HS-5 (cell line): ENCODE data around the gene ROPN1.
"Not testable (repeated sequence)": the region's sequence is repeated elsewhere in the genome, so short reads cannot be mapped to it uniquely, and the experiment has no call there.

Experiments used
- DNase-seq: peaks from one replicate; pipeline ENCODE4 v3.0.0-alpha.2; 2012; ENCODE audit warnings: low read depth

Gene ROPN1

DNA sequence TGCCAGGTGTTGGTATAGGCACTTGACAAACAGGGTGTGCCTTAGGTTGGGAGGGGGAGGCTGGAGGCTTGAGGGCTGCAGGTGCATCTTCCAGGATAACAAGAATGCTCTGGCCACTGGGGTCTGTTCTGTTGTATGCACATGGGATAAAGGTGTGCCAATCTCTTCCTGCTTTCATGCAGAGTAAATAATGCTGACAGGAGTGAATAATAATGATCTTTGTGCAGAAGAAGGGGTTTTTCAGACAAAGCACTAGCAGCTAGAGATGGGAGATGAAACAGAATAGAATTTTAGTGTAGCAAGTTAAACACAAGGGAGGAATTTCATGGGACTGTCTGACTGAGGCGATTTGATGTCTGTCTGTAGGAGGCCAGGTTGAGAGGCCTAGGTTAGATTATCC lies 1.9 kb upstream of the ROPN1 start:
- DNase-seq: no peak

DNA sequence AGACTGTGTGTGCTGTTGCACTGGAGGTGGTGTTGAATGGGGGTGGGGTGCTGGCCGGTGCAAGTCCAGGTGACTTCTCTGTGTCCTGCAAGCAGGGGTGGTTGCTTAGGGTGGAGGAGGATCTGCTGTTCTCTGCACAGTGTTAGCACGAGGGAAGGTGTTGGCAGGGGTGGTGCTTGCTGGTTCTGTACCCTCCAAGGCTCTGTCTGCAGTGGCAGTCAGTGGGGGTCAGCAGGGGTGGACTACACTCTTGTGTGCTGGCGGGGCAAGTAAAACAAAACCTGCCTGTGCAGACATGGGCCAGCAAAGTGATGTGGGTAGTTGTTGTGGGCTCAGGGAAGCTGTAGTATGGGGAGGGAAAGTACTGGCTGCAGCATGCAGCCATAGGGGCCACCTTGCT lies 5.5 kb downstream of the ROPN1 start:
- no peak for DNase-seq

DNA sequence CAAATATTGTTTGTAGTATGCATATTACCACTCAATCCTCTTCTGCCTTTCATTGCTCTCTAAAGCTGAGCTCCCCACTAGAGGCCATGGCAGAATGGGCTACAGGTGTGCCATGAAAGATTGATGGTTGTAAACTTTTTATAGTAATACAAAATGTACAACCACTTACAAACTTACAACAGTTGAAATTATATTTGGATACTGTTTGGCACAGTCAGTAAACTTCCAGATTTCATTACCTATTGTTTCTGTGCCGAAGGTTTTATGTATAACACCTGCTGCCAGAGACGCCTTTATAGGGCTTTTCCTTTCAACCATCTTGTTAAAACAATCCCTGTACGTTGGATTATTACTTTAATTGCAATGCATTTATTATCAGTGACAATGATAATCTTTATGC lies 7.0 kb downstream of the ROPN1 start:
- DNase-seq: no peak

DNA sequence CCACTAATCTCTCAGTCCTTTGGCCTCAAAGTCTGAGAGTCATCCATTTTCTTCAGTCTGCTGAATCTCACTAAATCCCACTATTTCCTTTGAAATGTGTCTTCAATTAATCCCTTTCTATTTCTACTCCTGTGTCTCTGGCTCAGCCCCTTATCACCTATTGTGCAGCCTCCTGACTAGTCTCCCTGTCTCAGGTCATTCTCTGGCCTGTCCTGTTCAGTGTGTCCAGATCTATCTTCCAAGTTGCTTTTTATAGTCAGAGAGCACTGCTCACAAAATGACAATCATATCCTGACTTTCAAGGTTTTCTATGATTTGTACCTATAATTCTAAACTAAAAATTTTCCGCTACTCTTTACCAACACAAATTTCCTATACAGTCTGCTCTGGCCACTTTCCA lies 7.6 kb downstream of the ROPN1 start:
- DNase-seq: no peak

DNA sequence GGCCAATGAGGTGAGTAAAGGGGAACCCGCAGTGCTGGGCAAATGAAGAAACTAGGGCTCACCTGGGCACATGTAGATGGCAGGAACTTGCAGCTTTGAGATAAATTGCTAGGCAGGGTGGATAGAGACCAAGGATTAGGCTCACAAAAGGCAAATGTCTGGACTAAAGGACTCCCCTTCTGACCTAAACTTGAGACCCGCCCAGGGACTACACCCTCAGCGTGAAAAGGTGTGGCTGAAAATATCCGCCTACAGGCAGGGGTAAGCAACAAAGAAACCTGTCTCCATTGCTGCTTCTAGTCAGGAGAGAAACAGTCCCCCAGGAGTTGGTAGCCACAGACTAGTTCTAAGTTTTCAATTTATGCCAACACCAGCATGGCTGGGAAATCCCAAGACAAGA lies 10.6 kb downstream of the ROPN1 start:
- DNase-seq: not testable (repeated sequence)

DNA sequence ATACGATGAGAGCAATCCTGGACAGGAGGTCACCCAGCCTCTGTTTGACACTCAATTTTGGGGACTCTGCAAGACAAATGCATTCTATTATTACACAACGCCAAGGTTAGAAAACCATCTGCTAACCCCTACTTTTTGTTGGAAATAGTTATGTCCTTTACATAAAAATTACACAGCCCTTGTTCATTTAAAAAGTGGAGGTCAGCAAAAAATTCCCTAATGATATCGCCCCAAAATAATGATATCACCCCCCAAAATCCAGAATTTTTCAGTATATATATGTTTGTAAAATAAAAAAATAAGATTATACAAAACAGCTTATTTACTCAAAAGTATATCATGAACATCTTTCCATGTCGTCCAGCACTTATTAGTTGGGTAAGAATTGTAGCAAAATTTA lies 11.4 kb downstream of the ROPN1 start:
- no peak for DNase-seq

DNA sequence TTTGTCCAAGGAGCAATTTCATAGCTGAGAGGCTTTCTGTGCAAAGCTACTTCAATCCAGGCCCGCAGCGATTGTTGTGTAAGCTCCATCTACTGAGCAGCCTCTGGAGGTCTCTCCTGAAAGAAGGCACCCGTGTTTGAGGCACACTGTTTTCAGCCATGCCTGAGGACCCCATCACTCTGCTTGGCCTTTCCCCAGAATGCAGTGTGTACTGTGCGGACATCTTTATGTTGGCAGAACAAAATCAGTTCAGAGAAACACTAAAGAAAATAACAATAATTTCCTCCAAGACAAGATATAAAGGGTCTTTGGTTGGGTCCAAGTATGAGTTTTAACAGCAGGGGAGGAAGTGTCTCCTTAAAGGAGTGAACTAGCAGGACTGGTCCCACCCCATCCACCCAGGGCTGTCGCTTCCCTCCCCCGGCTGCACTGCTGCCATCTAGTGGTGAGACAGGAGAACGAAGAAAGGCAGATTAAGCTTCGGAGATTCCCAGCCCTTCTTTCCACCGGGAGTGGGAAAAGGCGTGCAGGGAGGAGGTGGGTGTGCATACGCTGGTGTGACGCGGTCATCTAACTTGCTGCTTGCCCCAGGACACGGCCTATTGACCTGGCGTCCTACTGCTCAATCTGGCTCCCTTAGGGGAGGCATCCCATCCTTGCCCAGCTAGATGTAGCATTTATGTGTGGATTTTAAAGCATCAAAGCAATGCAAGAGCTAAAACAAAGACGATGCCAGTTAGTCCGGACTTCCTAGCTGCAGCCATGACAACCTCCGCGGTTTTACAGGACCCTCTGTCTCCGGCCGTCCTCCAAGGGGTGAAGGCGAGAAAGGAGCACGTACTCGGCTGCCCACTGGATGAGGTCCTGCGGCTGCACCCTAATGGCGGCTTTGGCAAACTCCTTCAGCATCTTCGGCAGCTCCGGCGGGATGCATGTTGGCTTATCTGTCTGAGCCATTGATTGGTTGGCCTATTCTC lies 12.1 kb downstream of the ROPN1 start:
- DNase-seq: peak; percentile 20

DNA sequence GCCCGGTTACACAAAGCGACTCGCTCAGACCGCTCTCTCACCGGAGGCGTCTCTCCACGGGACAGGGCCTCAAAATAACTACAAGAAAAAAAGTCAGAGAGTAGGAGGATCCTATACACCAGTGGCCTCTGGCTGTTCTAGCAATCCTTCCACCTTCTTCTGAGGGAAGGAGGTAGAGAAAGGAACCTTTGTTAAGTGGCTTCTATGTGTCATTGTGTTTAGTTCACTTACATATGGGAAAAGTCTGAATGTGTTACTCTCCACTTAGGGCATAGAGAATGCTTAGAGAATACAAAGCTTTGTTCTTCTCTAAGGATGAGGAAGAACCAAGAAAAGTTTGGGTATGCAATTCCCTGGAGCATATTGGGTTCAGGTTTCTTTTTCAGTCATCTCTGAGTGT lies 15.0 kb downstream of the ROPN1 start:
- not testable (repeated sequence) for DNase-seq

DNA sequence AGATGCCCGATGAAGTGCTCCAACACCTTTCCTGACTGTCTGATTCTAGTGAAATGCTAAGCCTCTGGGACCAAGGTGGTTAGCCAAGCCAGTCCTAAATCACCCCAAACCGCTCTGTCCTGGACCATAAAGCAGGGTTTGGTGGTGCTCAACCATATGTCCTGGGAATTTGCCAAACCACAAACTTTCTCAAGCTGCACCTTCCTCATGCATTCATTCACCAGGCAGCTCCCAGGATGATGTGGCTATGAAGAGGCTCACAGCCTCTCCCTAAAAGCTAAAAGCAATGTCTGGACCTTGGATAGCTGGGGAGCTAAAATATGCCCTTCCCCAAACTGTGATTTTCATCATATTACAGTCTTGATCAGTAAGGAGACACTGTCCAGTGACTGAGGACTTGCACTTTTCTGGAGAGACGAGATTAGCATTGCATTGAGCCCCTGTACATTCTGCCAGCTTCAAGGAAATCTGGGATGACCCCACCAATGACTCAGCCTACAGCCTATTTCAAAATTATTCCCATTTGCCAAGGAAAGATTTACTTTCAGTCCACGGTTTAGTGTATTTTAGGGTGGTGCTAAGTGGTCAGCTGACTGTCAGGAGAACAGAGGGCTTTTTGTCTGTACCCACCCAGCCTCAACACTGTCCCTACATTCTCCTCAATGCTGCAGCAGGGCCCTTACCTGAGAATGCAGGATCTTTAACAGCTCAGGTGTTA lies 15.6 kb downstream of the ROPN1 start:
- peak; percentile 47 for DNase-seq

DNA sequence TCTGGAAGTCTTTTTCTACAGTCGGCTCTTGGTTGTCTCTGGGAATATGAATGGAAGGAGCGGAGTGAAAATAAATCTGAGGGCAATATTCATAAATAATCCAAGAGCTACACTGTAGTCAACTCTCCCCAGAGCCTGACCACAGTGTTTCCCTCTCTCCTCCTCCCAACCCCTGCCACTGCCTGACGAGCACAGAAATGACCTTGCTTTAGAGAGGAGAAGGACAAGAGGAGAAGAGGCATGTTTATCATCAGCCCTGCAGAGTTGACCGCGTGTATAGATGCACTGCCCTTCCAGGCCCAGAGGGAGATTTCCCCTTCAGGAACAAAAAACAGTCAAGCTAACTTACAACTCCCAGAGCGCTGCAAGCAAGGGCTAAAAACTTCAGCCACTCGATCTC lies 16.9 kb downstream of the ROPN1 start:
- DNase-seq: not testable (repeated sequence)

DNA sequence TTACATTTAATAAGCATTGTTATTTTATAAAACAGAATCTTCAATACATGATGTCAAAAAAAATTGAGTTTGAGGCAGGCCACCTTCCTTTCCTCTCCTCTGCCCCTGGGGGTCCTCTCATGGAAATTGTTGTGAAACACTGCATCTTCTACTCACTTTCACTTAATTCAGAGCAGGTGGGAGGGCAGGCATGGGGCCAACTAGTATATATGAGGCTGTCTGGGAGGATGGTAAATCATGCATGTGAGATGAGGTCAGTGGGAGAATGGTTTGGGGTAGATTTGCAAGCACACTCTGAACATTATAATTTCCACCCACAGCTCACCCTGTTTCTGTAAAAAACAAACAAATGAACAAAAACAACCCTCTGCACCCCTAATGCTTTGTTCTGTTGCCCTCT lies 20.5 kb downstream of the ROPN1 start:
- no peak for DNase-seq

DNA sequence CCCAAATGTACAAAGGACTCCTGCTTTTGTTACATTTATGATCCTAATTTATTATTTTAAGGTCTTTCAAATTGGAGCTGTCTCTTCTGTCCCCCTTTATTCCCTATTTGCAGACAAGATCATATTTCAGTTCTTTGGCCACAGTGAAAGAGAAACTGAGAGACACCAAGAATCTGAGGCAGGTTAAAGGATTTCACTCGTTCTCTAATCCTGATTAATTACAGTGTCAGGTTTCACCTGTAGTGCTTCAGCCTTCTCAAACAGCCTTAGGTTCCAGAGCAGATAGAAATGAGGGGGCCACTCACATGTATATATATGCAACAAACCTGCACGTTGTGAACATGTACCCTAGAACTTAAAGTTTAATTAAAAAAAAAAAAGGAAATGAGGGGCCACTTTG lies 24.7 kb downstream of the ROPN1 start:
- DNase-seq: not testable (repeated sequence)

DNA sequence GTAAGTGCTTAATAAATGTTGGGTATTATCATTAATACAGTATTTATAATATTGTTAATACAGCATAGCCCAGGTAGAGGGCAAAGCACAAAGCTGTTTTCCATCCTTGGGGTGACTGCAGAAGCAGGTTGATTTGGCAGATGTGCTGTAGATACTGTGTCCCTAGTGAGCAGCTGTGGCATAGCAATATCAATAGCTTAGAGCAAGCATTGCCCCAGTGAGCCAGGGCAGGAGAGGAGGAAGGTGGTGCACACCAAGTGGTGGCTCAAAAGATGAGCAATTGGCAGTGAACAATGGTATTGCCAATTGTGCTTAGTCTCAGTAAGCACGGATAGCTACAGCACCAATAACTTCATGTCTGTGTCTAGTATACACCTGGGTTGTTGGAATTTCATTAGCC lies 25.1 kb downstream of the ROPN1 start:
- DNase-seq: not testable (repeated sequence)

DNA sequence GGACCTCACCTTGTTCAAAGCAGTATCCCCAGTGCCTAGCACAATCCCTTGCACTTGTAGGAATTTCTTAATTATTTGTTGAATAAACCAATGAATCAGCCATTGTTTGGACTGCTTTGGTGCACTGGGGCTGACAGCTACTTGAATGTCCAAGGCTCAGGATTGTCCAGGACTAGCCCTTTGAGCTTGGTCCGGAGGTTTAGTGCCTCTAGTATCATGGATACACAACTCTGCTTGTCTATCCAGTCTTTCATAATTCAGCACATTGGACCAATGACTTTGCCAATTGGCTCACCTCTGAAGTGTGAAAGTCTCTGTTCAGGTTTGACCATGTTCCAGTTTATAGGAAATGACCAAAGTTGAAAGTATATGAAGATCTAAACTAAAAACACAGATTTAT lies 27.1 kb downstream of the ROPN1 start:
- not testable (repeated sequence) for DNase-seq

DNA sequence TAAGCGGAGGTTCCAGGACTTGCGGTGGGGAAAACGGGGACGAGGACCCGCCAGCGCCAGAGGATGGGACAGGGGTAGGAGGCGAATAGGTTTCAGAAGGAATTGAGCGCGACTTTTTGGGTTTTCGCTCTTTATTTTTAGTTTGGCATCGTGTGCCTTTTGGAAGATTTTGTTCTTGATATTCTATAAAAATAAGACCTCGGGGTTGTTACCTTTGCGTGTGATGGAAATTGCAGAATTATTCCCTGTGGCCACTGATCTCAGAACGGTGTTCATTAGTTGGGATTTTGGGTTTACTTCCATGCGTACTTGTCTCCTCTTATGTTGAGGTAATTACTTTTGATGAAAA lies 30.4 kb downstream of the ROPN1 start:
- no peak for DNase-seq

DNA sequence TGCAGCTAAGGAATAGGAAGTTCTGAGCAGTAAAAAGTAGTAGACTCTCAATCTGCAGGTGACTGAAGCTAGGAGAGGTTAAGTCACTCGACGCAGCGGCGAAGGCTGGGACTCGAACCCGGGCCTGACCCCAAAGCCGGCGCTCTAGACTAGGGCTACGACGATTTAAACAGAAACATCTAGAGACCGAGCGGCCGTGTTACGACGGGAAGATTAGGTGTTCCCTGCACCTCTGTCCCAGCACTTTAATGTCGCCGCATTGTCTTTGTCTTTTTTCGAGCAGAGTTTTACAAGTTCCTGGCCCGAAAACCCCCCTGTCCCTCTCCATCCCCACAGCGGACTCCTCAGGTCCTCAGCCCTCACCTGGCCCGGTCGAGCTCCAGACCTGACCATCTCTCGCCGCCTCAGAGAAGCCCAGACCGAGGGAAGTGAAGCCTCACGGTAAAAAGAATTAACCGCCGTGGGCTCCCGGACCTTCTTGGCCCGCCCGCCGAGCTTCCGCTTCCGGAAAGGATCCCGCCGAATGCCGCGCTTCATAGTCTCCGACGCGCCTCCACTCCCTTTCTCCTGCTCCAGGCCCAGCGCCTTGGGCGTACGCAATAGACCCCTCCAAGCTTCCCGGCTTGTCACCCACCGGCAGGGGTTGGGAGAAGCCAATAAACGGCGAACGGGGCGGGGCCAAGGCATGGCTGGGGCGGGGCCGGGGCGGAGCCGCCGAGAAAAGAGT lies 31.0 kb downstream of the ROPN1 start, which contains the start of gene CCDC14:
Gene CCDC14, minus strand, starts transcription at position 449 of the 727 bp plus-strand sequence. Its CDS starts 56 bp downstream, at position 393.
- peak; percentile 80 for DNase-seq

DNA sequence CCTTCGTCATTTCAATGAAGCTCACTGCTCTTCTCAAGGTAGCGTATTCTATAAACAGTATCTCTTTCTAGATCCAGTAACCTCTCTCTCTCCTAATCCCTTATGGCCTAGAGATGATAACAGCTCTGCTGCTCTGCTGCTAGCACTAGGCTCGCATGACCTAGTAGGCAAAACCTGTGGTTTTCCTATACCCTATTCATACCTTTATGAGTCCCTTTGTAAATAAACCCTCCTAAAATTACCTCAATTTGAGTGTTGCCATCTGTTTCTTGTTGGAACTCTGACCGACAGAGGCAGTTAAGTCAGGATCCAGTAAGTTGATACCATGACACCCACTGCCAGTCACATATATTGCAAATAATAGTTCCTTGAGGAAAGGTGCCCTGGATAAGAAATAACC lies 38.2 kb downstream of the ROPN1 start:
- no peak for DNase-seq

DNA sequence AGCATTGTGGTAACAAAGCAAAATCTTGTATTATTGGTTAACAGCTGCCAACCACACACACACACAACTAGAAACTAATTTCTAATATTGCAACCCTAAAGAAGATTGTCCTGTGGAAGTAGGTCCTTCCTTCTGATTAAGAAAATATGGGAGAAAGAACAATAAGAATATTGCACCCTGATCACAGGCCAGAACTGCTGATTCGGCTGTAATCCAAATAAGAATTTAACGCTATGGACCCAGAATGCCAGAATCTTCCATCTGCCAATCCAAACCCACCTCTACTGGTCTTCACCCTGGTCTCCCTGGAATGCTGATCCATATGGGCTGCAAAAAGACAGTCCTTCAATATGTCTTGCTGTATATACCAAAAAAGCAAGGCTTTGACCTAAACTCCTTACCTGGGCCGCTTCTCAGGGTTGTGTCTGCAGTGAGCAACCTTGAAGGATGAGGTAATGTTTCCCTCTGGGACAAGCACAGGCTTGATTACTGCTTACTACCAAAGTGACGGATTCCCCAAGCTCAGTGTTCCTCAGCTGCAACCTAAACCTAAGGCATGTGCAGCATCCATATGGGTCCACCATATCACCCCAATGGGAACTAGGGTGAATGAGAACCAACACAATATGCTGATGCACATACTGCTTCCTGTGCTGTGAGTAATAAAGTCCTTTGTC lies 38.9 kb downstream of the ROPN1 start:
- DNase-seq: no peak

DNA sequence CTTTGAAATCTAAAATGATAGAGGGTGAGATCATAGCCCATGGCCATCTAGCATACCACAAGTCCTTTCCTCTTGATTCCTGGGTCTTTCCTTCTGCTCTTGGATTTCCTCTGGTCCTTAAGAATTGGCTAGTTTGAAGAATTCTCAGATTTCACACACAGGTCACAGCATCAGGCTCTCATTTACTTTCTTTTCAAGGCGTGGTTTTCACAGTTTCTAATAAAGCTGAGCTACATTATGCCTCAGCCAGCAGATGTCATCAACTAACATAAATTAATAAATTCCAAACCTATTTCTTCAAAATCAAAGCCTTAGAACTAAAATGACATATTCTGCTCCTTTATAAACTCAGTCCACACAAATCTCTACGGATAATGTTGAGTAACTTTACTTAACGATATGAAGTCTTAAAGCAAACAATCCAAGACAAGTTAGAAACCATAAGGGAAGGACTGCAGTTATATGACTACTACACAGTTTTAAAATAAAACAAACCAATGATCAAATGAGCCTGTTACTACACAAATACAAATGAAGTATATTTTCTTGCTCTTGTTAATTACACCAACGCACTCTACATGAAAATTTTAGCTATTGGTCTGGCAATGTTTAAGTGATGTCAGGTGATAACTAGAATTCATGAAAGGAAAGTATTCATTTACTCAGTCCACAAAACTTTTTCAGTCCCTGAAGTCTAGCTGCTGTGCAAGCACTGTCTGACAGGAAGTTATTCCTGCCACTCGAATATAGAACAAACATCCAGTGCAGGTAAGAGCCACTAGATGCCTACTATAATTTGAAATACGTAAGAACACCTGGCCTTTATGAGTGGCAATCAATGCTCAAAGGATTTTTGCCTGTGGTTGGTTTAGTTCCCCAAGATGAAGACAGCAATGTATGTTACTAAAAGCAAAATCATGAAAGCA lies 40.1 kb downstream of the ROPN1 start:
- no peak for DNase-seq

DNA sequence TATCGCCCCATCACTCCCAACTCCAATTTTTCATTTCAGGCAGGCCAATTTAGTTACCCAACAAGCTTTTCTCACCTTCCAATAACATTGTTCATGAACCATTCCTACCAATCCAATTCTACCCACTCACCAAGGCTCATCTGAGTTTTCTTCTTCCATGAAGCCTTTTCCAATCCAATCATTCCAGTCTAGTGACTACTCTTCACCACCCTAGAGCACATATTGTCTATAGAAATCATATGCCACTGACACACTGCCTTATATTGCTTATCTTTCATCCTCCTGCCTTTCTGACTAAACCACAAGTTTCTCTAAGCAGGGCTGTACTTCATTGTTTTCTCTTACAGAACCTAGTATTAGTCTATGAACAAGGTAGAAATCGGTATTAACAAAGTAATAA lies 42.3 kb downstream of the ROPN1 start:
- peak; percentile 70 for DNase-seq

DNA sequence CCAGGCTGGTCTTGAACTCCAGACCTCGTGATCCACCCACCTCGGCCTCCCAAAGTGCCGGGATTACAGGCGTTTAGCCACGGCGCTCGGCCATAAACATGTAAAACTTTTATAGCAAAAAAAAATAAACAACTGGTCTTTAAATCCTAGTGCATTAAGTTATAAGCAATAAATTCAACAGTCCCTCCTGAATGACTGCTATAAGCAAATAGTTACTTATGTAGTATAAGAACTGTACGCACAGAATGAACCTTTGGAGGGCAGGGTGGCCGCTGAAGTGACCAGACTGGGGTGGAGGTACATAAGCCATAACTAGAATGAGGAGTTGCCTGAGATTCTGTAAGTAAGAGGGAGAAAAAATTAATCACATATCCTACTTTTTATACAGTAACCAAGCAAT lies 43.5 kb downstream of the ROPN1 start:
- no peak for DNase-seq
